CD4-positive, alpha-beta T cell (primary cell): ENCODE data around the gene APEH. TPM values are rescaled to one million over a fixed set of nuclear protein-coding genes. Genes with fewer than 3 reads are reported as not detected.
"Not testable (repeated sequence)": the region's sequence is repeated elsewhere in the genome, so short reads cannot be mapped to it uniquely, and the experiment has no call there.

Source experiments
- ATAC-seq: fragments of 200-7000 bp; cut with Tn5 transposase; one replicate; pipeline ENCODE4 v1.10.0; 2022; ENCODE audit warnings: mild to moderate bottlenecking; ENCODE audit not compliant: poor library complexity
- CTCF ChIA-PET: fragments of 350-600 bp; sonication (Branson Sonifier 250); formaldehyde crosslinking; loops from one replicate; lab custom pipeline; 2021; ENCODE audit warnings: antibody characterized with exemption, inconsistent platforms; lab: Charles Lee
- POLR2A ChIA-PET: fragments of 350-600 bp; sonication (Branson Sonifier 250); formaldehyde crosslinking; loops from one replicate; lab custom pipeline; 2021; ENCODE audit warnings: antibody characterized with exemption, inconsistent platforms; lab: Charles Lee
- DNase-seq, 14 experiments: peaks; one replicate each; pipeline ENCODE4 v3.0.0-alpha.2; 2013 to 2020; ENCODE audit warnings: mixed read lengths in 2 of 14
- H3K27ac ChIP-seq, 2 donors: one replicate each; pipeline versions ENCODE4 v1.5.1 to v1.7.0; 2013; ENCODE audit warnings: low read length in 2 of 2, low read depth in 1 of 2, mild to moderate bottlenecking in 1 of 2
- H3K27me3 ChIP-seq, 2 experiments: 1 replicate in 1 of 2; 2 replicates in 1 of 2; pipeline versions ENCODE4 v1.6.1 to v1.7.0; 2013; ENCODE audit warnings: low read length in 2 of 2, control low read depth in 1 of 2, mild to moderate bottlenecking in 1 of 2, moderate library complexity in 1 of 2; ENCODE audit not compliant: insufficient read depth in 2 of 2, control insufficient read depth in 1 of 2
- H3K36me3 ChIP-seq: one replicate; pipeline ENCODE4 v1.6.1; 2013; ENCODE audit warnings: low read length, control low read depth; ENCODE audit not compliant: insufficient read depth
- H3K4me1 ChIP-seq: one replicate; pipeline ENCODE4 v1.6.1; 2013; ENCODE audit warnings: low read length, control low read depth; ENCODE audit not compliant: insufficient read depth
- H3K4me3 ChIP-seq: one replicate; pipeline ENCODE4 v1.5.1; 2013; ENCODE audit warnings: mild to moderate bottlenecking, low read length, moderate library complexity
- H3K9me3 ChIP-seq, 2 experiments: 1 replicate in 1 of 2; 2 replicates in 1 of 2; pipeline versions ENCODE4 v1.6.1 to v1.7.0; 2013; ENCODE audit warnings: low read length in 2 of 2, mild to moderate bottlenecking in 2 of 2, control low read depth in 1 of 2, moderate library complexity in 1 of 2; ENCODE audit not compliant: control insufficient read depth in 1 of 2, insufficient read depth in 1 of 2
- H3K27ac Mint-ChIP-seq: one replicate; pipeline ENCODE4 v1.8.0; 2020; ENCODE audit warnings: mixed read lengths
- H3K27me3 Mint-ChIP-seq: one replicate; pipeline ENCODE4 v1.8.0; 2021; ENCODE audit warnings: mixed read lengths
- H3K36me3 Mint-ChIP-seq: one replicate; pipeline ENCODE4 v1.8.0; 2021; ENCODE audit warnings: low read depth, mixed read lengths
- H3K4me1 Mint-ChIP-seq: one replicate; pipeline ENCODE4 v1.8.0; 2021; ENCODE audit warnings: low read depth, mixed read lengths
- H3K4me3 Mint-ChIP-seq: one replicate; pipeline ENCODE4 v1.8.0; 2020; ENCODE audit warnings: mild to moderate bottlenecking, mixed read lengths
- H3K9me3 Mint-ChIP-seq: one replicate; pipeline ENCODE4 v1.8.0; 2020; ENCODE audit warnings: mixed read lengths
- intact Hi-C, 2 experiments: fragments of 100-400 bp; cut with DNase I in 1 of 2; cut with micrococcal nuclease in 1 of 2; formaldehyde crosslinking; loops; one replicate each; pipeline versions ENCODE4 v1.15.1 to v1.9.0; 2023 to 2025; cut with DNase I, micrococcal nuclease
- total RNA-seq, 174 experiments: library from RNA in 2 of 174; stranded (reverse) in 2 of 174; gene quantifications; one replicate each; pipeline ENCODE4 v1.2.3 and lab custom pipeline; 2021 to 2026
- TF ChIP-seq, protein P1 (sequence below): fragments of 200-600 bp; IDR thresholded peaks from one replicate; pipeline ENCODE4 v1.8.0; 2022; ENCODE audit warnings: antibody characterized with exemption, mild to moderate bottlenecking

Gene APEH
- total RNA-seq, 2 experiments from 2014 or later, result 44.3 to 45.5 TPM

GRCh38 chr3:49686769-49687423, 12.7 kb downstream of the APEH start:
- peaks cover 20% of the 10 kb centered on the region for H3K36me3 ChIP-seq
- H3K4me3 ChIP-seq, result peak overlapping the region; percentile 52
- H3K9me3 Mint-ChIP-seq, H3K27me3 ChIP-seq, H3K27me3 Mint-ChIP-seq, CTCF ChIA-PET, intact Hi-C loops, POLR2A ChIA-PET, H3K27ac ChIP-seq, H3K27ac Mint-ChIP-seq, H3K9me3 ChIP-seq: not testable (repeated sequence)
- Mint-ChIP-seq H3K4me3 (peak overlapping the region; percentile 65), H3K36me3 (peaks cover 32% of the 10 kb centered on the region), H3K4me1 (peaks cover 29% of the 10 kb centered on the region)
- ATAC-seq (peak; percentile 16), DNase-seq (peak in 7 of 14 experiments; percentile 23 to 64 (median 46))
- peaks cover 49% of the 10 kb centered on the region for H3K4me1 ChIP-seq

- Mint-ChIP-seq H3K4me3 (peak overlapping the region; percentile 65), H3K36me3 (peaks cover 32% of the 10 kb centered on the region), H3K4me1 (peaks cover 31% of the 10 kb centered on the region)
- H3K36me3 ChIP-seq, result peaks cover 15% of the 10 kb centered on the region
- ATAC-seq, H3K9me3 Mint-ChIP-seq, H3K27ac Mint-ChIP-seq, intact Hi-C loops, DNase-seq, POLR2A ChIA-PET, H3K27me3 ChIP-seq, H3K4me3 ChIP-seq, H3K27me3 Mint-ChIP-seq, H3K27ac ChIP-seq, H3K9me3 ChIP-seq: not testable (repeated sequence)
- peaks cover 49% of the 10 kb centered on the region for H3K4me1 ChIP-seq
- CTCF ChIA-PET, result interaction anchor here (2.1 kb wide), 1 partner anchor 148 kb away, joined by 5 read pairs; no protein-coding TSS in a partner anchor
Measured at GRCh38 chr3:49687424-49687795, 13.3 kb downstream of the APEH start.

DNA sequence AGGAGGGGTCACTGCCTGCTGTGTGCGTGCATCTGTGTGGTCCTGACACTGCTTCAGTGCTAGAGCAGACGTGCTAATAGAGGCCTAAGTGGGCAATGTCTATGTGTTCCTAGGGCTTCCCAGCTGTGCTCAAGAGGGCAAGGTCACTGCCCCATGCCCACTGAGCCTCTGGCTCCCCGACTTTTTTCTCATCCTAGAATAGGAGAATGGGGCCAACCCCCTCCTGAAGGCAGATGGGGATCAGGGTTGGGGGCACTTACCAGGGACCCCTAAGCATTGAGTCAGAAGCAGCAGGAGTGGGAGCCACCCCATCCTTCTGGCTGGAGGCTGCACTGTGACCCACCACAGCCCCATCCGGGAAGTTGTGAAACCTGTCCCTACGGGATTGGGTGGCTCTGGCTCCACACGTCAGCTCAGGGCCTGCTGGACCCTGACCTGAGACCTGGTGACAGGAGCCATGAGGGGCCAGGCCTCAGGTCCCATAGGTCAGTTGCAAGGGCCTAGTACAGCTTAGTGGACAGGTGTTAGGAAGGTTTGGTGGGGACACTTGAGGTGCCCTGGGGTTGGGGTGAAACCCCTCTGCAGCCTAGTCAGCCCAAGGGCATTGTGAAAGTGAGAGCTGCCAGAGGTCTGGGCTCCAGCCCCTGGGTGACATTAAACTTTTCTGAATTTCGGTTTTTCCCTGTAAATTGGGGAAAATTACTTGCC, 14.3 kb downstream of the APEH start:
- Mint-ChIP-seq H3K4me1 (peaks cover 35% of the 10 kb centered on the region), H3K4me3 (peak overlapping the region; percentile 97), H3K36me3 (peaks cover 23% of the 10 kb centered on the region), H3K27ac (peak overlapping the region; percentile 91)
- ChIA-PET CTCF (interaction anchor here (2.1 kb wide), 1 partner anchor 149 kb away, joined by 5 read pairs; no protein-coding TSS in a partner anchor), POLR2A (interaction anchor here (0.9 kb wide), 1 partner anchor 16 kb away, joined by 3 read pairs; no protein-coding TSS in a partner anchor)
- H3K36me3 ChIP-seq, ATAC-seq, H3K9me3 Mint-ChIP-seq, H3K27me3 ChIP-seq, H3K9me3 ChIP-seq, H3K27me3 Mint-ChIP-seq: not testable (repeated sequence)
- peaks cover 49% of the 10 kb centered on the region for H3K4me1 ChIP-seq
- H3K27ac ChIP-seq, result peak overlapping the region; percentile 64 to 87
- peak in 2 of 14 experiments; percentile 35 to 42 for DNase-seq
- intact Hi-C loops, result loop anchor here in 1 of 2 experiments (2.0 kb wide), 1 partner anchor 16 kb away; no protein-coding TSS in a partner anchor
- peak overlapping the region; percentile 98 for H3K4me3 ChIP-seq

DNA sequence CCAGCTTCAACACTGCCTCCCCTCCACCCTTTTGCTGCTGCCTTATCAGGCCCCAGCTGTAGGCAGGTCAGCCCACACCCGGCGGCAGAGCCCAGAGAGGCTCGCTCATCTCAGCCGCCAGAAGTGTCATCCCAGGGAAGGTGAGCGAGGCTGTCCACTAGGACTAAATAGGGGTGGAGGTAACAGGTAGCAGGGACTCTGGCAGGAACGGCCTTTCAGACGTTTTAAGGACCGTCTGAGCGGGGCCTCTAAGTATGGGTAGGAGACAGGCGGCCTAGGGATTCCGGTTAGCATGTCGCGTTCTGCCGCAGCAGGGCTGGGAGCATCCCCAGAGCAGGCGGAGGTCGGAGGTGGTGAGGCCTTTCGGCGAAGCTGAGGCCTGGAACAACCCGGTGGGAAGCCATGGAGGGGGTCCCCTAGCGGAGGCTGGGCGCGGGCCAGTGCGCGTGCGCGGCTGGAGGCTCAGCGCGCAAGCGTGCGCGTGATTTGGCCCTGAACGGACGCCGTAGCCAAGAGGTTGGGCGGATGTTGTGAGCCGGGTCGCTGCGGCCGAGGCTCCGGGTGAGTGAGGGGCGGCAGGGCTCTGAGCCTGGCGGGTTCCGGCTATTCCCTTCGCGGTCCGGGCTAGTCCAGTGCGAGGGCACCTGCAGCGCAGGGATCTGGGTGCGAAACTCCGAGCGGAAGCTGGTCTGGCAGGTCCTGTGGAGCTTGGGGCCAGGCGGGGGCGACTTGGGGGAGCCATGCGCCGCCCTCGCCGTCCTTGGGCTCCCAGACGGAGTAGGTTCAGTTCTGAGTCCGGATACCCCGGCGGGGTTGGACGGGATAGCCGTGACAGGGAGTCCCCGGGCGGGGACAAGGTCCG, 15.1 kb downstream of the APEH start, which contains the start of the genes MST1 and RNF123:
MST1 (minus strand) TSS at position 429 of the 862 bp plus-strand sequence. CDS start 783 bp downstream, outside the sequence.
RNF123 (plus strand) TSS at position 512 of the 862 bp plus-strand sequence. CDS start 1,609 bp downstream, outside the sequence.
- intact Hi-C loops, result loop anchor here in 1 of 2 experiments (2.0 kb wide), 1 partner anchor 16 kb away; no protein-coding TSS in a partner anchor
- Histone ChIP-seq H3K36me3 (no peaks in the 10 kb centered on the region), H3K4me3 (peak within 1 kb of the TSS; percentile 98), H3K9me3 (no peaks in the 10 kb centered on the region), H3K27me3 (no peaks in the 10 kb centered on the region), H3K4me1 (peaks cover 49% of the 10 kb centered on the region), H3K27ac (peak within 1 kb of the TSS; percentile 64 to 87)
- Mint-ChIP-seq H3K9me3 (no peaks in the 10 kb centered on the region), H3K4me1 (peaks cover 41% of the 10 kb centered on the region), H3K27me3 (peaks cover 4% of the 10 kb centered on the region), H3K27ac (peak within 1 kb of the TSS; percentile 91), H3K4me3 (peak within 1 kb of the TSS; percentile 97), H3K36me3 (peaks cover 17% of the 10 kb centered on the region)
- POLR2A ChIA-PET, result interaction anchor here (0.9 to 1.0 kb wide), 2 partner anchors 17 to 86 kb away, joined by 3 read pairs; no protein-coding TSS in a partner anchor
- CTCF ChIA-PET, result interaction anchor here (2.1 kb wide), 1 partner anchor 150 kb away, joined by 5 read pairs; no protein-coding TSS in a partner anchor
- TF ChIP-seq, protein P1, sequence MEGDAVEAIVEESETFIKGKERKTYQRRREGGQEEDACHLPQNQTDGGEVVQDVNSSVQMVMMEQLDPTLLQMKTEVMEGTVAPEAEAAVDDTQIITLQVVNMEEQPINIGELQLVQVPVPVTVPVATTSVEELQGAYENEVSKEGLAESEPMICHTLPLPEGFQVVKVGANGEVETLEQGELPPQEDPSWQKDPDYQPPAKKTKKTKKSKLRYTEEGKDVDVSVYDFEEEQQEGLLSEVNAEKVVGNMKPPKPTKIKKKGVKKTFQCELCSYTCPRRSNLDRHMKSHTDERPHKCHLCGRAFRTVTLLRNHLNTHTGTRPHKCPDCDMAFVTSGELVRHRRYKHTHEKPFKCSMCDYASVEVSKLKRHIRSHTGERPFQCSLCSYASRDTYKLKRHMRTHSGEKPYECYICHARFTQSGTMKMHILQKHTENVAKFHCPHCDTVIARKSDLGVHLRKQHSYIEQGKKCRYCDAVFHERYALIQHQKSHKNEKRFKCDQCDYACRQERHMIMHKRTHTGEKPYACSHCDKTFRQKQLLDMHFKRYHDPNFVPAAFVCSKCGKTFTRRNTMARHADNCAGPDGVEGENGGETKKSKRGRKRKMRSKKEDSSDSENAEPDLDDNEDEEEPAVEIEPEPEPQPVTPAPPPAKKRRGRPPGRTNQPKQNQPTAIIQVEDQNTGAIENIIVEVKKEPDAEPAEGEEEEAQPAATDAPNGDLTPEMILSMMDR, result peak; percentile 55
- ATAC-seq (peak; percentile 80), DNase-seq (peak; percentile 87 to 97 (median 91))

- POLR2A ChIA-PET, result interaction anchor here (1.0 kb wide), 1 partner anchor 87 kb away, joined by 3 read pairs; no protein-coding TSS in a partner anchor
- Mint-ChIP-seq H3K4me1 (peaks cover 43% of the 10 kb centered on the region), H3K27ac (peak overlapping the region; percentile 91), H3K4me3 (peak overlapping the region; percentile 97), H3K36me3 (peaks cover 12% of the 10 kb centered on the region)
- H3K36me3 ChIP-seq, ATAC-seq, CTCF ChIA-PET, H3K27me3 ChIP-seq, H3K27me3 Mint-ChIP-seq, H3K9me3 Mint-ChIP-seq, H3K9me3 ChIP-seq, DNase-seq: not testable (repeated sequence)
- Histone ChIP-seq H3K27ac (peak overlapping the region in 1 of 2 donors; percentile 30), H3K4me3 (peak overlapping the region; percentile 98), H3K4me1 (peaks cover 49% of the 10 kb centered on the region)
- intact Hi-C loops, result loop anchor here in 1 of 2 experiments (2.0 kb wide), 1 partner anchor 17 kb away; no protein-coding TSS in a partner anchor
Measured at GRCh38 chr3:49689908-49690624, 15.9 kb downstream of the APEH start.
